ENCODE data around the gene CHD5.

CHD5 gene

DNA sequence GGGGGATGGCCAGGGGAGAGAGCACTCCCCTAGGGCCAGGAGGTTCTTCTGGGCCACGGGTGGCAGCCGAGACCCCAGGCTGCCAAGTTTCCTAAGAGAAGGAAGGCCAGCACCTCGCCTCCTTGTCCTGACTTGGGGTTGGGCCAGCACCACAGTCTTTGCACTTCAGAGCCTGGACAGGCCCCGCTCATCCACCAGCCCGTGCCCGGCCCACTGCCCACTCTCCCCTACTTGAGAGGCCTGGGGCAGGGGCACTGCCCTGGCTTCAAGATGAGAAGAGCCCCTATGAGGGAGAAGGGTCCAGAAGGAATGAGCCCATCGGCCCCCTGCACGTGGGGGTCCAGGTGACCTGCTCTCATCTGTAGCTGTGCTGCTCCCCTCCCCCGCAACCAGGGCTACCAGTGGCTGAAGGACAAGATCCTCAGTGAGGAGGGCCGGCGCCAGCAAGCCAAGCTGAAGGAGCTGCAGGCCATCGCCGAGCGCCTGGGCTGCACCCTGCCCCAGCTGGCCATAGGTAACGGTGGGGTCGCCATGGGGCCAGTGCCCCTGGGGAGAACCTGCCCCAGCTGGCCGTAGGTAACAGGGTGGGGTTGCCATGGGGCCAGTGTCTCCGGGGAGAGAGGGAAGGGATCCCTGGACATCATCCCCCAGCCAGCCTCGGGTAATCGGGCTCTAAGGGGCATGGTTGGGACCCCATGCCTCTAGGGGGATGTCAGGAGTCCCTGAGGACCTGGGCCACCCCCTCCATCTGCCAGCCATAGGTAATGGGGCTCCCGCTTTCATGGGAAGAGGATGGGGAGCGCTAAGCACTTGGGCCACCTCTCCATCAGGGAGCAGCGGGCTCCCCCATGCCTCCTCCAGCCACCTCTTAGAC lies 83.6 kb downstream of the CHD5 start:
- DNase-seq, result no peak

DNA sequence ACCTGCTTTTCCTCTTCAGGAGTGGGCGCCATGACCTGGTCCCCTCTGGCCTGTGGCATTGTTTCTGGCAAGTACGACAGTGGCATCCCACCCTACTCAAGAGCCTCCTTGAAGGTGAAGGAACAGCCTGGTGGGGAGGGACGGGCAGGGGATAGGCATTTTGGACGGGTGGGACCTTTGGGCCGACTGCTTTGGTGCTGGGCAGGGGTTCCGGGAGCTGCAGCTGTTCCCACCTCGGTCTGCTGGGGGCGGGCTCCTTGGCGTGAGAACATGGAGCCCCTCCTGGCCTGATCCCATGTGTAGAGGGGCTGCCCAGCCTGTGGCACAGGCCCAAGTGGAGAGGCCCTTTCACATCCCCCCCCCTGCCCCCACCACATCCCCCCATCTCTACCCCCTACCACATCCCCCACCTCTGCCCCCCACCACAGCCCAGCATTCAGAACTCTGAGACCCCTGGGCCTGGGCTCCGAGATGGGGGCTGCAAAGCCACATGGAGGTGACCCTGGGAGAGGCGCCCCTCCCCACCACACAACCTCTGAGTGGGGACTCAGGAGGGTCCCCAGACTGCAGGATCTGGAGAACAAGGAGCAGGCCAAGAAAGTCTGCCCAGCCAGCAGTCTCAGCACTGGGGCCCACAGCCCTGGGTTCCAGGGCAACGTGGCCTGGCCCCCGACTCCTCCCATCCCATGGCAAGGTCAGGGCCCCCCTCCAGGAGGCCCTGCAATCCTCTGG lies 84.4 kb downstream of the CHD5 start:
- DNase-seq, result no peak

DNA sequence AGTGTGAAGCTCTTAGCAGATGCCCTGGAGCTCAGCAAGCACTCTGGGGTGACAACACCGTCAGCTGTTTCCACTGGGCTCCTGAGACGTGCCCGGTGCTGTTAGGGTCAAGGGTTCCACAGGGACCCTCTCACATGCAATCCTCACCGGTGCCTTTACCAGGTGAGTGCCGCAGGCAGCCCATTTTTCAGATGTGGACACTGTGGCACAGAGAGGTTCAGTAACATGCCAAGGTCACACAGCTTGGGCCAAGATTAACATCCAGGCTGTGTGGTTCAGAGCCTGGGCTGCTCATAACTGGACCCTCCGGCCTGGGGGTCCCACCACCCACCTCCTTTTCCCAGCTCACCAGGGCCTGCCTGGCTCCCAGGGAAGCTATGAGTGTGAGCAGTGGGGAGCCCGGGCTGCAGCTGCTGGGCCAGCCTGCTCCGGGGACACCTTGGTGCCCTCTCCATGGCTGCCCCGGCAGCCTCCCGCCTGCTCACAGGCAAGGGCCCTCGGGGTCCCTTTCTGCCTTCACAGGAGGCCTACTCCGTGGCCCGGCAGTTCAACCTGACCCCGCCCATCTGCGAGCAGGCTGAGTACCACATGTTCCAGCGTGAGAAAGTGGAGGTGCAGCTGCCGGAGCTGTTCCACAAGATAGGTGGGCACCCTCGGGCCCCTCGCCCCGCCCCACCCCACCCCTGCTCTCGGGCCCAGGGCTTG lies 85.2 kb downstream of the CHD5 start:
- DNase-seq, result no peak

DNA sequence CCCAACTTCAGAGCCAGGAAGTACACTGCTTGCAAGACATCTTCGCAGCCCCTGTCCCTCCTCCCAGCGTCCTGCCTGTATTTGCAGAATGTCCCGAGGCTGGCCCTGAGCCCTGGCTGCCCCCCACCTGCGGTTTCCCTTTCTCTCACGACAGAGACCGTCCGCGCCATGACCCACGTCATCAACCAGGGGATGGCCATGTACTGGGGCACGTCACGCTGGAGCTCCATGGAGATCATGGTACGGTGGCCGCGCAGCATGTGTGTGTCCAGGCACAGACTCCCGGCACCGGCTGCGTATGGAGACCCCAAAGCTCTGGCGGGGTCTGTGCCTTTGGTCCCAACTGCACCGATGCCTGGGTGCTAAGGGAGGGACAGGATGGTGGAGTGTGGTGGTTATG lies 85.9 kb downstream of the CHD5 start:
- no peak for DNase-seq

DNA sequence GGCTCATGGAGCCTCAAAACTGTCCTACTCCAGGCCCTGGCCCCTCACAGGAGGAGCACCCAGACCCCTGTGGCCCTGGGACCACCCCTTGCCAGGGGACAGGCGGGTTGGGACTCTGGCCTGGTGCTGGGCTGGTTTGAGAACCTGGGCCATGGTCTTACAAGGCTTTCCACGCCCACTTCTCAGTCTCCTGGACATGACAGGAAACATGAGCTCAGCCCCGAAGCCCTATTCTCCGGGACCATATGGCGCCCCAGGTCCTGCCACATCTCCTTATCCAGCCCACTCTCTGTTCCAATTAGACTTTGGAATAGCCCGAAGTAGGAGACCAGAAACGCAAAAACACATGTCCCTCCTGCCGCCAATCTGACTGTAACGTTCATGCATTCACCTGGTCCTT lies 86.5 kb downstream of the CHD5 start:
- no peak for DNase-seq

DNA sequence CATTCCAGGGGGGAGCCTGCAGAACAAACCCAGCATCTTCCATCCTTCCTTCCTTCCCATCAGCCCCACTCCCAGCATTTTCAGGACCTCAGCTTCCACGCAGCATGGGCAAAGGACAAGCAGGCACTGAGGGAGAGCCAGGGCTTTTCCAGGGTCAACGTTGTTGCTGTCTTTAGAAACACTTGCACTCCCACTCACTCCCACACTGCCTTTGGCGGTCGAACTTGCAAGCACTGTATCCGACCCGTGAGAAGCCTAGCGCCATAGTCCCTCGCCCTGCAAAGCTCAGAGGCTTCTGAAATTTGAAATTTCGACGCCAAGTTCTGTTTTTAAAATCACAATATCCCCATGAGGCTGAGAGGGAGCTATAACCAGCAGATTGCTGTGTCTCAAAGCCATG lies 87.0 kb downstream of the CHD5 start:
- no peak for DNase-seq

DNA sequence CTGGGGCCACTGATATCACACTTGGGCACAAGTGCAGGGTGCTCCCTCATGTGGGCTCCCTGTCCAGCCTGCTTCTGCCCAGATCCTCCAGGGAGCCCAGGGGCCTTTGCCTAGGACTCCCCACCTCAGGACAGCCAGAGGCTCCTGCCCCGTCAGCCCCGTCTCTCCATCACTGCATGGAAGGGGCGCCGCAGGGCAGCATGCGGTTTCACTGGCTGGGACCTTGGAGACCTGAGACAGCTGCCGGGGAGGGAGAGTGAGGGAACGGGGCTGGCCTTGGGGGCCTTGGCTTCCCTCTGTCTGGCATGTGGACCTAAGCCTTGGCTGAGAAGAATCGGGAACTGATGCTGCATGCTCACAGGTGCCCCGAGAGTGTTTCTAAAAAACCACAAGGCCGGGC lies 87.9 kb downstream of the CHD5 start:
- DNase-seq, result no peak

DNA sequence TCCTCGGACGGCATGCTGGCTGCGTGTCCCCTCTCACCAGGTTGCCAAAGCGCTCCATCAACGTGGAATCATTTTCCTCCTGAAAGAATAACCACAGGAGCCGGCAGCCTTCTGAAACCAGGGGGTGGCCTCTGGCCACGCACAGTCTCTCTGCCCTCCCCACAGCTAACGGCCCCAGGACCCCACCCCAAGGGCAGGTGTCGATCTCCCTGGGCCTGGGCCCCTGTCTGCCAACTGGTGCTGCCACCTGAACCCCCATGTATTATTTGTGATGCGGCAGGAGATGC lies 88.4 kb downstream of the CHD5 start:
- no peak for DNase-seq

DNA sequence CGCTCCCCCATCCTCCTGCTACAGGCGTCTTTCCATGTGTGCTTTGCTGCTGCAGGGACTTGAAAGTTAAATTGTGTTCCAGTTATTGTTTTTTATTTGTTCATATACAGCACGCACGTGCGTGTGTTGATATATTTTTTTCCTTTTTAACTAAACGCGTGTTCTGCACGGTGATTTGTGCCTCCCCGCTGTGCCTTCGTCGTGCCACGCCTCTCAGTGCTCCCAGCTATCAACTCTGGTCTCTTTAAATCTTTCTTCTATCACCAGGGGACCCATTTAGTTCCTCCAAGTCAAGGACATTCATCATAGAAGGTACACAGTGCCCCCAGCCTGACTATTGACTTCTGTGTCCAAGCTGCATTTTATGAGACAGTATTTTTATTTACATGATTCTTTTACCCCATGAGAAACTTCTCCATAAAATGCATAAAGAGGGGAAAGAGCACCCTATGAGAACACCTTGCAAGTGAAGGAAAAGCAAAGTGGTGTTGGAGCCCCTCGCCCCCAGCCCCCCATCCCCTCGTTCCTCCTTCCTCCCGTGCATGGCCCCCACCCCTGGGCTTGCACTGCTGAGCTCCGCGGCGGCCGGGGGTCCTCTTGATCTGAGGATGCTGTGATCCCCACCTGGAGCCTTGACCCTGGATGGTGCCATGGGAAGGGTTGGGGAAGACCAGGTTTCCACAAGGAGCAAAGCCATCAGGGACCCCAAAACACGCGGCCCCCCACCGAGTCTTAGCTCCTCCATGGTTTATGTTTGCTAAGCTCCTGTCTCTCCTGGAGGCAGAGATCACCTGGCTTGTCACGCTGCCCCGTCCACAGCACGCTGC lies 88.9 kb downstream of the CHD5 start:
- no peak for DNase-seq

DNA sequence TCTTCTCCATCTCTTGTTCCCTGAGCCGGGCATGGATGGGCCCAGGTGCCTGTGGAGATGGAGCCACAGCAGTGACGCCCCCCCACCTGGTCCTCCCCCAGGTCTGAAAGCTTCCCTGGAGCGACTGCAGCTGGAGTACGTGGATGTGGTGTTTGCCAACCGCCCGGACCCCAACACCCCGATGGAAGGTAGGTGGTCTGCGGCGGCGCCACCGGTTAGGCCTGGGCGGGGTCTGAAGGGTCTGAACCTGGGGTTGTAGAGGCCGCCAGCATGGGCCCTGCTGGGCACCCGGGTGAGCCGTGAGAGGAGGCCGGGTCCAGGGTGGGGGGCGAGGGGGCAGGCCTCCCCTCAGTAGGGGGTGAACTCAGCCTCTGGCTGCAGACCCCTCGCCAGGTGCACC lies 89.8 kb downstream of the CHD5 start:
- no peak for DNase-seq

DNA sequence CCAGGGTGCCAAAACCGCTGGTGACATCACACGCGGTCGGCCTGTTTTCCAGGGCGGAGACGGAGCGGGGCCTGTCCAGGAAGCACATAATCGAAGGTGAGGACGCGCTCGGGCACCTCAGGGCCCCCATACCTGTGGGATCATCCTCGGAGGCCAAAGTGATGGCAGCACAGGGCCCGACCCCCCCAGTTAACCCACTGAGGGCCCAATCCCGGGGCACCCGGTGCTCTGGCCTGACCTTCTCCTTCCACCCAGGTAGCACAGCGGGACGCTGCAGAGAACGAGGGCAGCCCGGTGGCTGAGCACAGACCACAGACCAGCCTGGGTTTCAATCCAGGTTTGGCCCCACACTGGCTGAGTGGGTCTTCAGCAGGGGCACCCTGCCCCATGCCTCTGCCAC lies 91.2 kb downstream of the CHD5 start:
- no peak for DNase-seq

DNA sequence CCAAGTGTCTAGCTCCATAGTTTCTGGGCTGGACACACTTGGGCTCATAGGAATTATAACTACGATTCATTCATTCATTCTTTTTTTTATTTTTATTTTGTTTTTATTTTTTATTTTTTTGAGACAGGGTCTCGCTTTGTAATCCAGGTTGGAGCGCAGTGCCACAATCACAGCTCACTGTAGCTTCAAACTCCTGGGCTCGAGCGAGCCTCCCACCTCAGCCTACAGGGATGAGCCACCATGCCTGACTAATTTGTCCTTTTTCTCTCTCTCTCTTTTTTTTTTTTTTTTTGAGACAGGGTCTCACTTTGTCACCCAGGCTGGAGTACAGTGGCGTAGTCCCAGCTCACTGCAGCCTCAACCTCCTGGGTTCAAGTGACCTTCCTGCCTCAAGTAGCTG lies 92.2 kb downstream of the CHD5 start:
- no peak for DNase-seq

DNA sequence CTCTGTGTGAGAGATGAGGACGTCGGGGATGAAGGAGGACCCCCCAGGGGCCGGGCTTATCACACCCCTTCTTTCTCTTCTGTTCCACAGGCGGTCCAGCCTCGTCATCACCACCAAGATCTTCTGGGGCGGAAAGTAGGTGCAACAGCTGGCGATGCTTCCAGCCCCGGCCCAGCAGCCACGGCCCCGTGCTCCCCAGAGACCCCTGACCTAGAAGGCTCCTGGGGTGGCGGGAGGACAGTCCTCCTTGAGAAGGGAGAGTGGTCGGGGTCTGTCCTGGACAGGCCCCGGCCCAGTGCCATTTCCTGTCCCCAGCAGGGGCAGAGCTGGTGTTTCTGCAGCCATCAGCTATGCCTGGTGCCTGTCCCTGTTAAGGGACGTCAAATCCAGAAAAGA lies 92.7 kb downstream of the CHD5 start:
- no peak for DNase-seq

DNA sequence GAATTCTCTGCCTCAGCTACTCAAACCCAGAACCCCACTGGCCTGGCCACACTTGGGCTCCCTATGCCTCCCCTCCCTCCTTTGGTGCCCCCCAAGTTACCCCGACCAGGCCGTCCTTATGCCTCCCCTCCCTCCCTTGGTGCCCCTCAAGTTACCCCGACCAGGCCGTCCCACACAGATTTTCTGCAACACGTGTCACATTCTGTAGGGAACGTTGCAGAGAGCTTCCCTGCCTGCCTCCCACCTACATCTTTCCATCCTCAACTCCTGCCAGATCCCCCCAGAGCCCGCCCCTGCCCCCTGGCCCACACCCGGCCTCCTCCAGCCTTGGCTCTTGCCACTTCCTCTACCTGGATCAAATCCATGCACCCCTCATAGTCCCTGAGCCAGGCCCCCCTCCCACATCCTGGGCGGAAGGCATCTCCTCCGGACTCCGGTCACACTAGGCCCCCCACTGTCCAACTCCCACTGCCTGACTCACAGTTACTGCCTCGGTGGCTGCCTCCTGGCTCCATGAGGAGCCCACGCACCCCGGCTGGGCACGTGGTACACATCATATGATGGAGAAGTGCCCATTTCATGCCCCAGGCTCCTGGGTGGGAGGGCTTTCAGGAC lies 93.3 kb downstream of the CHD5 start:
- DNase-seq, result no peak

DNA sequence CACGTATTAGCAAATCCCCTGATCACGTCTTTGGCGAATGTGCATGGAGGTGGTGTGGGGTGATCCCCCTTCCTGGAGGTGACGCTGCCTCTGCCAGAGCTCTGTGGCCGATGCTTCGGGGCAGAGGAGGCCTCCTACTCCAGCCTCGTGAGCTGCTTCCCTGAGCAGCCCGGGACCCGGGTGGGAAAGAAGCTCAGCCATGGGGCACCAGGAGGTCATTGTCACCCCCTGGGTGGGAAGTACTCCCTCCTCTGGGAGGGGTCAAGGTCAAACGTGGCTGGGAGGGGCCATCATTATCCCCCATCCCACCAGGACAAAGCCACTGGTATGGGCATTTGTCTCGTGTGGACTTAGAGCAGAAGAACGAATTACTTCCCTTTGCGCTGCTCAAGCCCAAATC lies 93.8 kb downstream of the CHD5 start:
- no peak for DNase-seq

DNA sequence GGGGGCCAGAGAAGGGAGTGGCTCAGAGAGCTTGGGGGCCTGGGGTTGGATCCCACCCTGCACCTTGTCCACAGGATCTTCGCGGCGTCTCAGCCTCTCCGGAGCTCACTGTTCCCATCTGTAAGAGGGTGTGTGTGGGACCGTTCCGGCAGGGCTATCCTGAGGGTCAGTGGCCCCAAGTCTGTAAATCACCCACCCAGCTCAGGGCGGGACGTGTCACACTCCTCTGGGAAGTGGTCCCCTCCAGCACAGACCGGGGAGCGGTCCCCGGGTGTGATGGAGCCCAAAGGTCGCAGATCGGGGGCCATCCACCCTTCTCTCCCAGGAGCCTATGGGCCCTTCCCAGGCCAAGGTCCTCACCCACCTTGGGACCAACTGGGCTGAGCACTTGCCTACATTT lies 94.5 kb downstream of the CHD5 start:
- DNase-seq, result no peak

DNA sequence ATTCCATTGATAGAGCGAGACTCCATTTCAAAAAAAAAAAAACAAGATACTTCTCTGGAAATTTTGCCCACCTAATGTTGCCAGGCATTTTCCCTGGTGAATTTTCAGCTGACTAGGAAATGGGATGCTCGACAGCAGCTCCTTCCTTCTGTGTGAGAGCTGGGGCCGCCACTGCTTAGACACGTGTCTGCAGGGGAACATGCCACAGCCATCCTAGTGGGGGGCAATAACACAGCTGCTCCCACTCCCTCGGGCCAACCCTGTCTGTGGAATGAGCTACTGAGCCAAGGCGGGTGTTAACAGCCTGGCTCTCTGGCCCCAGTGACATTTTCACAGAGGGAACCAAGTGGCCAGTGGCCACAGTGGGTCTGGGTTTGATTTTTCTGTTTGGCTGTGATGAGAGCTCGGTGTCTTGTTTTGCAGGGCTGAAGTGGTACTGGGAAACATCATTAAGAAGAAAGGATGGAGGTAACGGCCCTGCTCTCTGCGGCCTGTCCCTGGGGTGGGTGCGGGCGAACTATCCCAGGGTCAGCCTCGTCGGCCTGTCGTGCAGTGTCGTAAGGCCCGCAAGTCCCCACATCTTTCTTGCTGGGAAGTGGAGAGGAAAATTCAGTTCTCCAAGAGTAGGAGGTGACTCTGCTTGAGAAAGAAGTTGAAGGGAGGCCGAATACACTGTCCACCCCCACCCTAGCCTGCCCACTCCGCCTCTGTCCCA lies 95.2 kb downstream of the CHD5 start:
- DNase-seq, result no peak

DNA sequence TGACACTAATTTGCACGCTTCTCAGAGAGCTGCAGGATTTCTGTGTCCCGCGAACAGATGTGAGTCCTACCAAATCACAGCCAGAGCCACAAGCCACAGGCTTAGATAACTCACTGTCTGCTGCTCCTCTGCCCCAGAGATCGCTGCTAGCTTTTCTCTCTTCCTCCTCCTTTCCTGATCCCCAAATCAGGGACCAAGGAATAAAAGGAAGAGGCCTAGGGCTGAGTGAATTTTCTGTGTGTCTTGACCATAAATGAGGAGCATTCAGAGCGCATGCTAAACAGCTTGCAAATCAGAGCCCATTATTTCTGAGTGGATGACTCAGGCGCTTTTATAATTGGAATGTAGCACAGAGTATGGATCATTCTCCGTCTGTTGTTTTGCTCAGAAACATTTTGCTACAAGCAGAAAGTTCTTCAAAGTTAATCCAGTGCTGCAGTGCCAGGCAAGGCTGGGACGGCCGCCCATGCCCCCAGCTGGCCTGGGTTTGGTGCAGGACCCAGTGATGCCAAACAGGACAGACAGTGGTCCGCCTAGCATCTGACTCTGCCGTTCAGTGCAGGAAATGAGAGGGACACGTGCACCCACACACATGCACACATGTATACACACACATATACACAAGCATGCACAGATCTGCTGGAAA lies 96.2 kb downstream of the CHD5 start:
- DNase-seq, result no peak

DNA sequence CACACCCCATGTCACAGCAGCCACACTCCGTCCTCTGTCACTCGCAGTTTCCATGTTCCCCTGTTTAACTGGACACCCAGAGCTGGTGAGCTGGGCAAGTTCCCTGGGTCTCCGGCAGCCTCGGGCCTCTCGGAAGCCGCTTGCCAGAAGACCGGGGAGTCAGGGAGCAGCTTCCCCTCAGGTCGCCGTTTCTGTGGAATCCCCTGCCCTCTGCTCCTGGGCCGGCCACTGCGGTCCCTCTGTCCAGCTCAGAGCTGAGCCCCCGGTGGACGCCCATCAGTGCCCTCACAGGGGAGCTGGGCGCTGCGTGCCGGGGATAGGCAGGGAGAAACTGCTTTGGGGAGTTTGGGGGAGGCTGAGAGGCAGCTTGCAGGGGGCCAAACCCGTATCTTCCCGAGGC lies 96.7 kb downstream of the CHD5 start:
- DNase-seq, result no peak

DNA sequence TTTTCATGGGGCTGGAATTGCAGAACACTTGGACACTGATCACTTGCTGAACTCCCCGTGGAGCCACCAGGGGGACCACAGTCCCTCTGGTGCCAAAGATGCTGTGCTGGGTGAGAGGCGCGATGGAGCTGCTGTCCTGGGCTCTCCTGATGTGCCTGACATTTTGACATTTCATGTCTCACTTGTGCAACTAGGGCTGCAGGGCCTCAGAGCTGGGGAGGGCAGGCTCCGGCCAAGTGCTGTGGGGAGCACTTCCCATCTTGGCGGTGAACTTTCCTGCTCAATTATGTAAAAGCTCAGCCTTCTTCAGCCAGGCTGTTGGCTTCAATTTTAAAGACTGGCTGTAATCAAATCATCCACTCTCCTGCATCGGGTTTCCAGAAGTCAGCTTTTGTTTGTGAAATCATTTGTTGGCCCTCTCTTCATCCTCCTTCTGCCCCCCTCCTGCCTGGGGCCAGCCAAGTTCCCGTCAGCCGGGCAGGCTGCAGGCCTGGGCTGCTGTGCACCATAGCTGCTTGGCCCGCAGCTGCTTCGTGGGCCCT lies 97.6 kb downstream of the CHD5 start:
- no peak for DNase-seq

DNA sequence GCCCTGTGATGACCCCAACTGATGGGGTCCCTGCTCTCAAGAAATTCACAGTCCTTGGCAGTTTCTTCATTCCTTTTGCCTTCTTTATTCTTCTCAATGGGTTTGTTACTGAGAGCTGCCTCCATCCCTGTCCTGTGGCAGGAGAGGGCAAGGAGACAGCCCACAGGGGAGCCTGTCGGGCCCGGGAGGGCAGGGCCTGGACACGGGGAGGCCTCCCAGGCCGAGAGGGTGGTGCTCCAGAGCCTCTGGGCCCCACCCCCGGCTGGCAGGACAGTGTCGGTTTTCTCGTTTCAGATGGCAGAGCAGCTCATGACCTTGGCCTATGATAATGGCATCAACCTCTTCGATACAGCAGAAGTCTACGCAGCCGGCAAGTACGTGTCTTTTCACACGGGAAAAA lies 98.2 kb downstream of the CHD5 start:
- no peak for DNase-seq
